ENCODE results near the gene CA12.

The CA12 gene

GRCh38 chr15:63288778-63289378 is 92.8 kb downstream of the CA12 start:
- H3K9ac ChIP-seq (ENCODE audit: low read depth, low read length), result no peak overlapping the region
- H4K20me1 ChIP-seq (ENCODE audit: insufficient read depth, low read length), result no peaks in the 10 kb centered on the region
- H3K27me3 ChIP-seq (ENCODE audit: insufficient read depth, low read length, poor library complexity), result no peaks in the 10 kb centered on the region
- no peaks in the 10 kb centered on the region for H3K4me1 ChIP-seq (ENCODE audit: insufficient read depth, low read length)
- TF ChIP-seq EZH2 (IDR thresholded peaks at IDR 0.05; ENCODE audit: borderline replicate concordance, low read depth, low read length, severe bottlenecking) (no peak), CTCF (IDR thresholded peaks at IDR 0.05; ENCODE audit: borderline replicate concordance, extremely low read depth, low read length, poor library complexity, severe bottlenecking) (peak; percentile 70)
- no peaks in the 10 kb centered on the region for H3K79me2 ChIP-seq (ENCODE audit: insufficient read depth, low read length)
- no peak overlapping the region for H3K27ac ChIP-seq (ENCODE audit: low read length)
- H3K36me3 ChIP-seq (ENCODE audit: insufficient read depth, low read length), result peaks cover 17% of the 10 kb centered on the region
- no peaks in the 10 kb centered on the region for H3K9me3 ChIP-seq (ENCODE audit: insufficient read depth, low read length, severe bottlenecking)
- H2AFZ ChIP-seq (ENCODE audit: low read depth, low read length), result no peak overlapping the region
- H3K4me2 ChIP-seq (ENCODE audit: insufficient read depth, low read length), result no peak overlapping the region
- DNase-seq, result no peak
- no peak overlapping the region for H3K4me3 ChIP-seq (ENCODE audit: low read depth in 1 of 2, low read length in 2 of 2)
- peak; percentile 64; the same call in 2 of the 3 replicates for ATAC-seq (ENCODE audit: insufficient read depth, low read depth)

GRCh38 chr15:63288342-63288741 is 93.3 kb downstream of the CA12 start:
- Histone ChIP-seq H3K9me3 (ENCODE audit: insufficient read depth, low read length, severe bottlenecking) (no peaks in the 10 kb centered on the region), H3K4me2 (ENCODE audit: insufficient read depth, low read length) (no peak overlapping the region), H3K9ac (ENCODE audit: low read depth, low read length) (no peak overlapping the region), H3K79me2 (ENCODE audit: insufficient read depth, low read length) (no peaks in the 10 kb centered on the region), H3K4me3 (ENCODE audit: low read depth in 1 of 2, low read length in 2 of 2) (no peak overlapping the region), H3K36me3 (ENCODE audit: insufficient read depth, low read length) (peaks cover 17% of the 10 kb centered on the region), H2AFZ (ENCODE audit: low read depth, low read length) (no peak overlapping the region), H4K20me1 (ENCODE audit: insufficient read depth, low read length) (no peaks in the 10 kb centered on the region), H3K4me1 (ENCODE audit: insufficient read depth, low read length) (no peaks in the 10 kb centered on the region), H3K27me3 (ENCODE audit: insufficient read depth, low read length, poor library complexity) (no peaks in the 10 kb centered on the region), H3K27ac (ENCODE audit: low read length) (no peak overlapping the region)
- TF ChIP-seq EZH2 (IDR thresholded peaks at IDR 0.05; ENCODE audit: borderline replicate concordance, low read depth, low read length, severe bottlenecking) (no peak), CTCF (IDR thresholded peaks at IDR 0.05; ENCODE audit: borderline replicate concordance, extremely low read depth, low read length, poor library complexity, severe bottlenecking) (no peak)
- DNase-seq, result no peak
- ATAC-seq (ENCODE audit: insufficient read depth, low read depth), result no peak

- peaks cover 15% of the 10 kb centered on the region for H3K36me3 ChIP-seq (ENCODE audit: insufficient read depth, low read length)
- H3K9ac ChIP-seq (ENCODE audit: low read depth, low read length), result no peak overlapping the region
- H4K20me1 ChIP-seq (ENCODE audit: insufficient read depth, low read length), result no peaks in the 10 kb centered on the region
- H3K4me3 ChIP-seq (ENCODE audit: low read depth in 1 of 2, low read length in 2 of 2), result no peak overlapping the region
- DNase-seq, result no peak
- no peak overlapping the region for H3K4me2 ChIP-seq (ENCODE audit: insufficient read depth, low read length)
- H2AFZ ChIP-seq (ENCODE audit: low read depth, low read length), result no peak overlapping the region
- H3K79me2 ChIP-seq (ENCODE audit: insufficient read depth, low read length), result no peaks in the 10 kb centered on the region
- no peaks in the 10 kb centered on the region for H3K27me3 ChIP-seq (ENCODE audit: insufficient read depth, low read length, poor library complexity)
- no peak for ATAC-seq (ENCODE audit: insufficient read depth, low read depth)
- TF ChIP-seq EZH2 (IDR thresholded peaks at IDR 0.05; ENCODE audit: borderline replicate concordance, low read depth, low read length, severe bottlenecking) (no peak), CTCF (IDR thresholded peaks at IDR 0.05; ENCODE audit: borderline replicate concordance, extremely low read depth, low read length, poor library complexity, severe bottlenecking) (no peak)
- no peak overlapping the region for H3K27ac ChIP-seq (ENCODE audit: low read length)
- no peaks in the 10 kb centered on the region for H3K9me3 ChIP-seq (ENCODE audit: insufficient read depth, low read length, severe bottlenecking)
- H3K4me1 ChIP-seq (ENCODE audit: insufficient read depth, low read length), result no peaks in the 10 kb centered on the region
Measured at GRCh38 chr15:63287109-63287508, 94.5 kb downstream of the CA12 start.

Data from DND-41 (cell line).